Natural killer cell (primary cell): ENCODE data around the gene TRIM58. TPM values are rescaled to one million over a fixed set of nuclear protein-coding genes. Genes with fewer than 3 reads are reported as not detected.

Experiments used
- ATAC-seq, 3 donors: fragments of 150-1000 bp in 2 of 3; fragments of 200-7000 bp in 1 of 3; cut with Tn5 transposase; 1 replicate in 1 of 3; 2 replicates in 2 of 3; pipeline ENCODE4 v1.10.0; 2021; ENCODE audit warnings: mild to moderate bottlenecking in 2 of 3, moderate library complexity in 2 of 3
- DNase-seq, 2 donors: peaks; one replicate each; pipeline versions ENCODE4 v3.0.0 to v3.0.0-alpha.2; 2013 to 2021; ENCODE audit warnings: mixed read lengths in 1 of 2
- H3K27ac ChIP-seq: one replicate; pipeline ENCODE4 v1.5.1; 2013; ENCODE audit warnings: mild to moderate bottlenecking, low read length
- H3K27me3 ChIP-seq: one replicate; pipeline ENCODE4 v1.6.1; 2013; ENCODE audit warnings: low read length; ENCODE audit not compliant: control insufficient read depth, insufficient read depth
- H3K36me3 ChIP-seq: one replicate; pipeline ENCODE4 v1.6.1; 2013; ENCODE audit warnings: low read length; ENCODE audit not compliant: control insufficient read depth, insufficient read depth
- H3K4me1 ChIP-seq: one replicate; pipeline ENCODE4 v1.6.1; 2013; ENCODE audit warnings: low read length; ENCODE audit not compliant: control insufficient read depth, insufficient read depth
- H3K4me3 ChIP-seq: one replicate; pipeline ENCODE4 v1.5.1; 2013; ENCODE audit warnings: low read length
- H3K9me3 ChIP-seq: one replicate; pipeline ENCODE4 v1.6.1; 2013; ENCODE audit warnings: low read length; ENCODE audit not compliant: control insufficient read depth, insufficient read depth
- H3K27ac Mint-ChIP-seq, 2 donors: one replicate each; pipeline ENCODE4 v1.8.0; 2022; ENCODE audit warnings: mild to moderate bottlenecking in 2 of 2, mixed read lengths in 2 of 2, moderate library complexity in 1 of 2
- H3K27me3 Mint-ChIP-seq, 2 donors: one replicate each; pipeline ENCODE4 v1.8.0; 2022; ENCODE audit warnings: low read depth in 2 of 2, mixed read lengths in 2 of 2
- H3K36me3 Mint-ChIP-seq: one replicate; pipeline ENCODE4 v1.8.0; 2022; ENCODE audit warnings: mixed read lengths
- H3K4me1 Mint-ChIP-seq, 2 donors: one replicate each; pipeline ENCODE4 v1.8.0; 2022; ENCODE audit warnings: mixed read lengths in 2 of 2
- H3K4me3 Mint-ChIP-seq: one replicate; pipeline ENCODE4 v1.8.0; 2022; ENCODE audit warnings: mild to moderate bottlenecking, moderate library complexity, mixed read lengths
- H3K9me3 Mint-ChIP-seq, 2 donors: one replicate each; pipeline ENCODE4 v1.8.0; 2022; ENCODE audit warnings: mixed read lengths in 2 of 2
- WGBS: methylation state at CpG from one replicate; pipeline ENCODE4 v1.1.7; 2013; ENCODE audit warnings: missing lambda C conversion rate; ENCODE audit not compliant: insufficient coverage; 5-methylcytosine and 5-hydroxymethylcytosine counted together
- intact Hi-C: fragments of 100-400 bp; cut with micrococcal nuclease; formaldehyde crosslinking; loops from one replicate; pipeline ENCODE4 v1.14.2; 2022
- total RNA-seq, 4 donors: library from RNA; stranded (reverse); fragments of 120-200 nt in 1 of 4; gene quantifications; one replicate each; pipeline versions ENCODE4 v1.2.3 to v1.2.4, GENCODE V29; 2013 to 2022
- TF ChIP-seq, protein P1 (sequence below): fragments of 200-600 bp; IDR thresholded peaks from one replicate; pipeline ENCODE4 v1.8.0; 2022; ENCODE audit warnings: antibody characterized with exemption

The TRIM58 gene, protein sequence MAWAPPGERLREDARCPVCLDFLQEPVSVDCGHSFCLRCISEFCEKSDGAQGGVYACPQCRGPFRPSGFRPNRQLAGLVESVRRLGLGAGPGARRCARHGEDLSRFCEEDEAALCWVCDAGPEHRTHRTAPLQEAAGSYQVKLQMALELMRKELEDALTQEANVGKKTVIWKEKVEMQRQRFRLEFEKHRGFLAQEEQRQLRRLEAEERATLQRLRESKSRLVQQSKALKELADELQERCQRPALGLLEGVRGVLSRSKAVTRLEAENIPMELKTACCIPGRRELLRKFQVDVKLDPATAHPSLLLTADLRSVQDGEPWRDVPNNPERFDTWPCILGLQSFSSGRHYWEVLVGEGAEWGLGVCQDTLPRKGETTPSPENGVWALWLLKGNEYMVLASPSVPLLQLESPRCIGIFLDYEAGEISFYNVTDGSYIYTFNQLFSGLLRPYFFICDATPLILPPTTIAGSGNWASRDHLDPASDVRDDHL
- 1 to 10 TPM in 2 of 3 donors, under 1 TPM in 1; 0.50 to 3.9 (median 1.9) TPM for total RNA-seq
- total RNA-seq (2013), result 8.0 TPM

DNA sequence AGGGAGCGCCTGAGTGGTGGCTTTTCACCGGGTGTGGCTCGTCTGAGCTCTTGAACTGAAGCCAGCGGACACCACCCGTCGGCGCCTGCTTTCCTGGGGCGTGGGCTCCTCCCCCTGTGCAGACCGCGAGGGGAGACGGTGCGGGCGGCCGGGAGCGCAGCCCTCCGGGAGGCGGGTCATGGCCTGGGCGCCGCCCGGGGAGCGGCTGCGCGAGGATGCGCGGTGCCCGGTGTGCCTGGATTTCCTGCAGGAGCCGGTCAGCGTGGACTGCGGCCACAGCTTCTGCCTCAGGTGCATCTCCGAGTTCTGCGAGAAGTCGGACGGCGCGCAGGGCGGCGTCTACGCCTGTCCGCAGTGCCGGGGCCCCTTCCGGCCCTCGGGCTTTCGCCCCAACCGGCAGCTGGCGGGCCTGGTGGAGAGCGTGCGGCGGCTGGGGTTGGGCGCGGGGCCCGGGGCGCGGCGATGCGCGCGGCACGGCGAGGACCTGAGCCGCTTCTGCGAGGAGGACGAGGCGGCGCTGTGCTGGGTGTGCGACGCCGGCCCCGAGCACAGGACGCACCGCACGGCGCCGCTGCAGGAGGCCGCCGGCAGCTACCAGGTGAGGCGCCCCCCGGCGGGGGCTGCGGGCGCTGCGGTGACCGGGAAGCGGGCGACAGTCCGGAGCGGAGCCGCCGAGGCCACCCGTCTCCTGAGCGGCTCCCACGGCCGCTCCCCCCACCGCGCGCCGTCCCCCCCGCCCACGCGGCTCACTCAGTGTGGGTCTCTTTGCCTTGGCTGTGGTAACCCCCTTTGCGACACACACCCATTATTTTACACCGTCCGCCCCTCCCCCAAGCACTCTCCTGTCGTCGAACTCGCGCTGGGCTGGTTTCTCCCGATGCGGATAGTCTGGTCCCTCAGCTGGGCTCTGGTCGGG is at the start of gene TRIM58:
Gene TRIM58, plus strand, starts transcription at position 119 of the 916 bp plus-strand sequence. Its CDS starts 60 bp downstream, at position 179.
- 2% methylated on average over 109 of the region's 109 CpGs for WGBS
- Mint-ChIP-seq H3K4me3 (peak within 1 kb of the TSS; percentile 91), H3K36me3 (no peaks in the 10 kb centered on the region), H3K9me3 (peaks cover 0 to 2% of the 10 kb centered on the region in 2 donors), H3K4me1 (peaks cover 12 to 13% of the 10 kb centered on the region in 2 donors), H3K27me3 (peaks cover 18 to 33% of the 10 kb centered on the region in 2 donors), H3K27ac (no peak within 1 kb of the TSS)
- intact Hi-C loops, result no loop called here
- peak; percentile 16 to 25 for DNase-seq
- H3K27me3 ChIP-seq, result peaks cover 4% of the 10 kb centered on the region
- TF ChIP-seq, protein P1, sequence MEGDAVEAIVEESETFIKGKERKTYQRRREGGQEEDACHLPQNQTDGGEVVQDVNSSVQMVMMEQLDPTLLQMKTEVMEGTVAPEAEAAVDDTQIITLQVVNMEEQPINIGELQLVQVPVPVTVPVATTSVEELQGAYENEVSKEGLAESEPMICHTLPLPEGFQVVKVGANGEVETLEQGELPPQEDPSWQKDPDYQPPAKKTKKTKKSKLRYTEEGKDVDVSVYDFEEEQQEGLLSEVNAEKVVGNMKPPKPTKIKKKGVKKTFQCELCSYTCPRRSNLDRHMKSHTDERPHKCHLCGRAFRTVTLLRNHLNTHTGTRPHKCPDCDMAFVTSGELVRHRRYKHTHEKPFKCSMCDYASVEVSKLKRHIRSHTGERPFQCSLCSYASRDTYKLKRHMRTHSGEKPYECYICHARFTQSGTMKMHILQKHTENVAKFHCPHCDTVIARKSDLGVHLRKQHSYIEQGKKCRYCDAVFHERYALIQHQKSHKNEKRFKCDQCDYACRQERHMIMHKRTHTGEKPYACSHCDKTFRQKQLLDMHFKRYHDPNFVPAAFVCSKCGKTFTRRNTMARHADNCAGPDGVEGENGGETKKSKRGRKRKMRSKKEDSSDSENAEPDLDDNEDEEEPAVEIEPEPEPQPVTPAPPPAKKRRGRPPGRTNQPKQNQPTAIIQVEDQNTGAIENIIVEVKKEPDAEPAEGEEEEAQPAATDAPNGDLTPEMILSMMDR, result no peak
- H3K36me3 ChIP-seq, result no peaks in the 10 kb centered on the region
- peak; percentile 31 to 81 (median 49) for ATAC-seq
- peaks cover 6% of the 10 kb centered on the region for H3K4me1 ChIP-seq
- H3K27ac ChIP-seq, result no peak within 1 kb of the TSS
- no peaks in the 10 kb centered on the region for H3K9me3 ChIP-seq
- H3K4me3 ChIP-seq, result peak within 1 kb of the TSS; percentile 39

DNA sequence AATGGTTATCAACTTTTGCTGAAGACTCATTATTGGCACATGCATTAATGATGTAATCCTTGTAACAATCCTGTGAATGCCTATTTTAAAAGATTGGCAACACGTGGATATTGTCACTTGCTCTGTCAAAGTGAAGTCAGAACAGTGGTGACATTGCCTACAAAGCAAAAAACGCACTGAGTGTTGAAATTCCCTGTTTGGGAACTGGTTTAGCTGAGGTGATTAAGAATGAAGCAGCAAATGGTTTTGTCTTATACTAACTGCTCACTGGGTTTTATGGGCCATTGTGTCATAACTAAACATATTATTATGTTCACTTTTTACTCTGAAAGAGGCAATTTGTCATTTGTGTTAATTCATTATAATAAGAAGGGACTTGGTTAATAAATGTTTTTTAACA is 44.4 kb upstream of the TRIM58 start:
- no peaks in the 10 kb centered on the region for H3K4me1 ChIP-seq
- DNase-seq (no peak), ATAC-seq (no peak)
- H3K27ac ChIP-seq, result no peak overlapping the region
- Mint-ChIP-seq H3K36me3 (no peaks in the 10 kb centered on the region), H3K4me1 (no peaks in the 10 kb centered on the region), H3K27me3 (no peaks in the 10 kb centered on the region), H3K27ac (no peak overlapping the region), H3K4me3 (no peak overlapping the region), H3K9me3 (peaks cover 0 to 2% of the 10 kb centered on the region in 2 donors)
- intact Hi-C loops, result no loop called here
- 77% methylated on average over 2 of the region's 2 CpGs for WGBS
- no peaks in the 10 kb centered on the region for H3K36me3 ChIP-seq
- no peak overlapping the region for H3K4me3 ChIP-seq
- H3K9me3 ChIP-seq, result no peaks in the 10 kb centered on the region
- TF ChIP-seq, protein P1, result no peak
- H3K27me3 ChIP-seq, result no peaks in the 10 kb centered on the region

DNA sequence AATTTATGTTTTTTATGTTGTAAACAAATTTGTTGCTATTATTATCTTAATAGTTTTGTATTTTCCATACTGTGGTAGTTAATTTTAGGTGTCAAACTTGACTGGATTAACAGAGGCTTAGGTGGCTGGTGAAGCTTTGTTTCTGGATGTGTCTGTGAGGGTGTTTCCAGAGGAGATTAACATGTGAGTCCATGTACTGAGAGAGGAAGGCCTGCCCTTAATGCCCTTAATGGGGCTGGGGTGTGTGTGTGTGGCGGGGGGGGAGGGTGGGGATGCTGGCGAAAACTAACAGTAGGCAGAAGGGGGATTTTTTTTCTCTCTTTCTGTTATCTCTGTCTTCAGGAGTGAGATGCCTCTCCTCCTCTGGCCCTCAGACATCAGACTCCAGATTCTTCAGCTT is 34.9 kb upstream of the TRIM58 start:
- intact Hi-C loops, result no loop called here
- Mint-ChIP-seq H3K27ac (no peak overlapping the region), H3K36me3 (no peaks in the 10 kb centered on the region), H3K9me3 (peaks cover 0 to 2% of the 10 kb centered on the region in 2 donors), H3K27me3 (no peaks in the 10 kb centered on the region), H3K4me3 (no peak overlapping the region), H3K4me1 (no peaks in the 10 kb centered on the region)
- DNase-seq (no peak), ATAC-seq (no peak)
- Histone ChIP-seq H3K4me1 (no peaks in the 10 kb centered on the region), H3K4me3 (no peak overlapping the region), H3K27me3 (no peaks in the 10 kb centered on the region), H3K36me3 (no peaks in the 10 kb centered on the region), H3K27ac (no peak overlapping the region), H3K9me3 (no peaks in the 10 kb centered on the region)
- no CpG with 5 or more reads among the region's 2 CpGs for WGBS
- TF ChIP-seq, protein P1, result no peak
